Right ventricle myocardium superior (tissue), 1 donor: ENCODE measurements around the gene CPNE2. TPM values are rescaled to one million over a fixed set of nuclear protein-coding genes. Genes with fewer than 3 reads are reported as not detected.
"Not testable (repeated sequence)": the region's sequence is repeated elsewhere in the genome, so short reads cannot be mapped to it uniquely, and the experiment has no call there.

ENCODE experiments used
- ATAC-seq: fragments of 200-7000 bp; cut with Tn5 transposase; one replicate; pipeline ENCODE4 v1.9.1; 2020; ENCODE audit warnings: mild to moderate bottlenecking; ENCODE audit not compliant: poor library complexity
- DNase-seq: peaks from one replicate; pipeline ENCODE4 v3.0.0-alpha.2; 2020
- intact Hi-C: fragments of 100-400 bp; cut with DNase I; formaldehyde crosslinking; loops from one replicate; pipeline ENCODE4 v1.11.2; 2022
- total RNA-seq: library from RNA; stranded (reverse); fragmentation: NEBNext Ultra II Directional; extraction: Animal tissue kit (Norgen Biotek cat#: 25700); gene quantifications from one replicate; pipeline ENCODE4 v1.2.1, GENCODE V29; 2021
- donor health status: DM: no; HTN: yes; CAD: no; lungs with severe emphysema.

Gene CPNE2
- total RNA-seq, 1 donor from 2014 or later = 13.3 TPM

GRCh38 chr16:57066625-57067024 is 25.8 kb upstream of the CPNE2 start:
- ATAC-seq = no peak
- intact Hi-C loops = no loop called here
- no peak for DNase-seq

GRCh38 chr16:57067347-57067746 is 25.0 kb upstream of the CPNE2 start:
- DNase-seq (no peak), ATAC-seq (no peak)
- intact Hi-C loops = no loop called here

- ATAC-seq = no peak
- DNase-seq = no peak
- intact Hi-C loops = no loop called here
Measured at GRCh38 chr16:57069053-57069452, 23.3 kb upstream of the CPNE2 start.

GRCh38 chr16:57069635-57070370 is 22.6 kb upstream of the CPNE2 start:
- DNase-seq (no peak), ATAC-seq (no peak)
- intact Hi-C loops = no loop called here

GRCh38 chr16:57070424-57070823 is 22.0 kb upstream of the CPNE2 start:
- DNase-seq (no peak), ATAC-seq (no peak)
- intact Hi-C loops = no loop called here

GRCh38 chr16:57071081-57071732 is 21.2 kb upstream of the CPNE2 start:
- intact Hi-C loops, ATAC-seq, DNase-seq: not testable (repeated sequence)

GRCh38 chr16:57071831-57072582 is 20.4 kb upstream of the CPNE2 start:
- ATAC-seq (no peak), DNase-seq (no peak)
- intact Hi-C loops = no loop called here

GRCh38 chr16:57072616-57073275 is 19.6 kb upstream of the CPNE2 start:
- ATAC-seq = no peak
- DNase-seq = no peak
- intact Hi-C loops = no loop called here

- ATAC-seq = no peak
- intact Hi-C loops = no loop called here
- no peak for DNase-seq
Measured at GRCh38 chr16:57077714-57078113, 14.7 kb upstream of the CPNE2 start.

- intact Hi-C loops = loop anchor here (10.0 kb wide), 1 partner anchor 333 kb away; no protein-coding TSS in a partner anchor
- ATAC-seq (no peak), DNase-seq (no peak)
Measured at GRCh38 chr16:57081744-57082143, 10.6 kb upstream of the CPNE2 start.

- intact Hi-C loops = loop anchor here (10.0 kb wide), 1 partner anchor 332 kb away; no protein-coding TSS in a partner anchor
Measured at GRCh38 chr16:57082664-57083063, 9.7 kb upstream of the CPNE2 start.

GRCh38 chr16:57083485-57084126 is 8.8 kb upstream of the CPNE2 start:
- intact Hi-C loops = loop anchor here (2.0 to 10.0 kb wide), 2 partner anchors 85 to 331 kb away; no protein-coding TSS in a partner anchor
- DNase-seq (no peak), ATAC-seq (no peak)

More at GRCh38 chr16:57082664-57083063, 9.7 kb upstream of the CPNE2 start:
- ATAC-seq (no peak), DNase-seq (no peak)

GRCh38 chr16:57084257-57084770 is 8.1 kb upstream of the CPNE2 start:
- DNase-seq (peak; percentile 75), ATAC-seq (peak; percentile 87)
- intact Hi-C loops = loop anchor here (2.0 to 10.0 kb wide), 2 partner anchors 84 to 330 kb away; no protein-coding TSS in a partner anchor

- intact Hi-C loops = loop anchor here (2.0 to 10.0 kb wide), 2 partner anchors 84 to 330 kb away; no protein-coding TSS in a partner anchor
- no peak for ATAC-seq
- no peak for DNase-seq
Measured at GRCh38 chr16:57084996-57085395, 7.4 kb upstream of the CPNE2 start.

- ATAC-seq (no peak), DNase-seq (no peak)
- intact Hi-C loops = loop anchor here (10.0 kb wide), 1 partner anchor 328 kb away; no protein-coding TSS in a partner anchor
Measured at GRCh38 chr16:57087003-57087402, 5.4 kb upstream of the CPNE2 start.

- DNase-seq (no peak), ATAC-seq (no peak)
- intact Hi-C loops = loop anchor here (10.0 kb wide), 1 partner anchor 325 kb away; no protein-coding TSS in a partner anchor
Measured at GRCh38 chr16:57089406-57089805, 3.0 kb upstream of the CPNE2 start.

GRCh38 chr16:57091200-57091974 is 996 bp upstream of the CPNE2 start:
- intact Hi-C loops = no loop called here
- DNase-seq = peak; percentile 62

More at GRCh38 chr16:57091200-57091974, 996 bp upstream of the CPNE2 start:
- ATAC-seq = peak; percentile 14
